Neural progenitor cell (in vitro differentiated cells): Measurements from ENCODE around the gene IGSF21.

Experiments used
- CTCF ChIP-seq: fragments of 200-600 bp; sonication (generic); IDR thresholded peaks from 2 replicates; pipeline ENCODE4 v1.5.1; 2017; ENCODE audit warnings: antibody characterized with exemption, mild to moderate bottlenecking
- EZH2 ChIP-seq: fragments of 200-600 bp; sonication (generic); IDR thresholded peaks from 2 replicates; pipeline ENCODE4 v1.6.1; 2017; ENCODE audit warnings: antibody characterized with exemption, mild to moderate bottlenecking, moderate library complexity

- no peak for TF ChIP-seq CTCF
- no peak for TF ChIP-seq EZH2
Measured at GRCh38 chr1:18176619-18177018, 69.0 kb downstream of the IGSF21 start.
